Smooth muscle cell (in vitro differentiated cells): ENCODE measurements around the gene TRABD2A. TPM values are rescaled to one million over a fixed set of nuclear protein-coding genes. Genes with fewer than 3 reads are reported as not detected.

Experiments
- DNase-seq: peaks from one replicate; lab custom pipeline; 2025; ENCODE audit not compliant: unreplicated experiment; lab: John Stamatoyannopoulos, UW
- H2AFZ ChIP-seq: fragments of 200-600 bp; sonication (generic); 2 replicates; pipeline ENCODE4 v1.6.0; 2016; ENCODE audit warnings: antibody characterized with exemption, low read depth, mild to moderate bottlenecking
- H3F3A ChIP-seq: fragments of 200-600 bp; sonication (generic); 2 replicates; pipeline ENCODE4 v1.6.0; 2017; ENCODE audit warnings: antibody characterized with exemption, low read depth
- H3K27ac ChIP-seq: fragments of 200-600 bp; sonication (generic); 2 replicates; pipeline ENCODE4 v1.5.1; 2016; ENCODE audit warnings: low read depth, mild to moderate bottlenecking
- H3K27me3 ChIP-seq: fragments of 200-600 bp; sonication (generic); 2 replicates; pipeline ENCODE4 v1.6.1; 2016; ENCODE audit warnings: low read depth, mild to moderate bottlenecking
- H3K36me3 ChIP-seq: fragments of 200-600 bp; sonication (generic); 2 replicates; pipeline ENCODE4 v1.5.1; 2016; ENCODE audit warnings: low read depth
- H3K4me1 ChIP-seq: fragments of 200-600 bp; sonication (generic); 2 replicates; pipeline ENCODE4 v1.5.1; 2016; ENCODE audit warnings: low read depth
- H3K4me2 ChIP-seq: fragments of 200-600 bp; sonication (generic); 2 replicates; pipeline ENCODE4 v1.6.0; 2016; ENCODE audit warnings: mild to moderate bottlenecking
- H3K4me3 ChIP-seq: fragments of 200-600 bp; sonication (generic); 2 replicates; pipeline ENCODE4 v1.5.1; 2016; ENCODE audit warnings: mild to moderate bottlenecking
- H3K79me2 ChIP-seq: fragments of 200-600 bp; sonication (generic); 2 replicates; pipeline ENCODE4 v1.6.0; 2016; ENCODE audit warnings: low read depth, mild to moderate bottlenecking
- H3K9ac ChIP-seq: fragments of 200-600 bp; sonication (generic); 2 replicates; pipeline ENCODE4 v1.6.0; 2016; ENCODE audit warnings: low read depth
- H3K9me3 ChIP-seq: fragments of 200-600 bp; sonication (generic); replicated peaks from 2 replicates; pipeline ENCODE4 v1.5.1; 2016; ENCODE audit warnings: low read depth
- H4K20me1 ChIP-seq: fragments of 200-600 bp; sonication (generic); 2 replicates; pipeline ENCODE4 v1.6.0; 2016; ENCODE audit warnings: low read depth
- WGBS: methylation state at CpG from one replicate; pipeline ENCODE4 v1.1.7; 2016; ENCODE audit warnings: low lambda C conversion rate; 5-methylcytosine and 5-hydroxymethylcytosine counted together
- polyA plus RNA-seq: library from polyadenylated mRNA; unstranded; fragments of >200 nt; fragmentation: Nextera tagmentation; extraction: Ambion mirVana; gene quantifications from 2 replicates; pipeline ENCODE4 v1.2.1, GENCODE V29; 2016
- total RNA-seq: library from RNA; depleted of rRNA; stranded (reverse); fragments of >200 nt; gene quantifications from 2 replicates; pipeline ENCODE4 v1.2.3, GENCODE V29; 2014
- TF ChIP-seq, protein P1 (sequence below): fragments of 200-600 bp; sonication (generic); IDR thresholded peaks from 2 replicates; pipeline ENCODE4 v1.5.1; 2017; ENCODE audit warnings: borderline replicate concordance, mild to moderate bottlenecking, antibody characterized with exemption; ENCODE audit not compliant: insufficient read depth, poor library complexity, severe bottlenecking

TRABD2A gene
- total and polyA plus RNA-seq, 2 experiments from 2014 or later, result 0.11 TPM; not detected in 1

DNA sequence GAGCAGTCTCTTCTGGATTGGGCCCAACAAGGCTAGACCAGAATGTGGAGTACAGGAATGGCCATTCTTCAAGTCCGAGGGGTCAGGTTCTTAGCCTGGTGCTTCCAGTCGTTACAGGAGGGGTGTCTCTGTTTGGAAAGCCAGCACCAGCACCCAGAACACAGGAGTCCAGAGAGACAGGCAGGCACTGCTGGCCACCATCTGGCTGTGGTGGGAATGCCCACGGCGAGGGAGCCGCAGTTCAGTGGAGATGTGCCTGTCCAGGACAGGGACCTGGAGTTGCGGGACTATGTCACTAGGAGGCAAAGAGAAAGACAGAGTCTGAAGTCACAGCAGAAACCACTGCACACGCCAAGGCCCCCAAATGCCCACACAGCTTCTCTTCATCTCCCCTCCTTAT lies 59.1 kb downstream of the TRABD2A start:
- H3K36me3 ChIP-seq, result no peaks in the 10 kb centered on the region
- TF ChIP-seq, protein P1, sequence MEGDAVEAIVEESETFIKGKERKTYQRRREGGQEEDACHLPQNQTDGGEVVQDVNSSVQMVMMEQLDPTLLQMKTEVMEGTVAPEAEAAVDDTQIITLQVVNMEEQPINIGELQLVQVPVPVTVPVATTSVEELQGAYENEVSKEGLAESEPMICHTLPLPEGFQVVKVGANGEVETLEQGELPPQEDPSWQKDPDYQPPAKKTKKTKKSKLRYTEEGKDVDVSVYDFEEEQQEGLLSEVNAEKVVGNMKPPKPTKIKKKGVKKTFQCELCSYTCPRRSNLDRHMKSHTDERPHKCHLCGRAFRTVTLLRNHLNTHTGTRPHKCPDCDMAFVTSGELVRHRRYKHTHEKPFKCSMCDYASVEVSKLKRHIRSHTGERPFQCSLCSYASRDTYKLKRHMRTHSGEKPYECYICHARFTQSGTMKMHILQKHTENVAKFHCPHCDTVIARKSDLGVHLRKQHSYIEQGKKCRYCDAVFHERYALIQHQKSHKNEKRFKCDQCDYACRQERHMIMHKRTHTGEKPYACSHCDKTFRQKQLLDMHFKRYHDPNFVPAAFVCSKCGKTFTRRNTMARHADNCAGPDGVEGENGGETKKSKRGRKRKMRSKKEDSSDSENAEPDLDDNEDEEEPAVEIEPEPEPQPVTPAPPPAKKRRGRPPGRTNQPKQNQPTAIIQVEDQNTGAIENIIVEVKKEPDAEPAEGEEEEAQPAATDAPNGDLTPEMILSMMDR, result no peak
- H3K79me2 ChIP-seq, result no peaks in the 10 kb centered on the region
- WGBS, result 94% methylated on average over 7 of the region's 7 CpGs
- H2AFZ ChIP-seq, result no peak overlapping the region
- no peak overlapping the region for H3K9ac ChIP-seq
- H3F3A ChIP-seq, result no peaks in the 10 kb centered on the region
- DNase-seq, result no peak
- no peak overlapping the region for H3K4me2 ChIP-seq
- no peak overlapping the region for H3K4me3 ChIP-seq
- H3K27ac ChIP-seq, result no peak overlapping the region
- H3K27me3 ChIP-seq, result no peaks in the 10 kb centered on the region
- H3K4me1 ChIP-seq, result no peaks in the 10 kb centered on the region
- H4K20me1 ChIP-seq, result no peaks in the 10 kb centered on the region
- no peaks in the 10 kb centered on the region for H3K9me3 ChIP-seq

DNA sequence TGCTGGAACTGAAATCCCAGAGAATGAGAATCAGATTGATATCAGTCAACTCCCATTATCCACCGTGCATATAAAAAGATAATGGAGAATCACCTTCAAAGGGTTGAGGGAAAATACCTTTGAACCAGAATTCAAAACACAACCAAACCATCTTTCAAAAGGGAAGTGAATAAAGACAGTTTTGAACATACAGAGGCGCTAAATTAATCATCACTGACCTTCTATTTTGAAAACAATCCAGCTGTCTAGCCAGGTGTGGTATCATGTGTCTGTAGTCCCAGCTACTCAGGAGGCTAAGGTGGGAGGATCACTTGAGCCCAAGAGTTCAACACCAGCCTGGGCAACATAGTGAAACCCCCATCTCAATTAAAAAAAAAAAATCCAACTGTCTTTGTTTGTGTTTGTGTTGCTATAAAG lies 63.6 kb downstream of the TRABD2A start:
- Histone ChIP-seq H3K4me2 (no peak overlapping the region), H3K4me1 (no peaks in the 10 kb centered on the region), H3K9ac (no peak overlapping the region), H3F3A (no peaks in the 10 kb centered on the region), H3K36me3 (no peaks in the 10 kb centered on the region), H3K79me2 (no peaks in the 10 kb centered on the region), H3K4me3 (no peak overlapping the region), H4K20me1 (no peaks in the 10 kb centered on the region), H2AFZ (no peak overlapping the region), H3K27ac (no peak overlapping the region), H3K9me3 (no peaks in the 10 kb centered on the region), H3K27me3 (no peaks in the 10 kb centered on the region)
- TF ChIP-seq, protein P1, result no peak
- DNase-seq, result no peak
- 94% methylated on average over 2 of the region's 2 CpGs for WGBS

DNA sequence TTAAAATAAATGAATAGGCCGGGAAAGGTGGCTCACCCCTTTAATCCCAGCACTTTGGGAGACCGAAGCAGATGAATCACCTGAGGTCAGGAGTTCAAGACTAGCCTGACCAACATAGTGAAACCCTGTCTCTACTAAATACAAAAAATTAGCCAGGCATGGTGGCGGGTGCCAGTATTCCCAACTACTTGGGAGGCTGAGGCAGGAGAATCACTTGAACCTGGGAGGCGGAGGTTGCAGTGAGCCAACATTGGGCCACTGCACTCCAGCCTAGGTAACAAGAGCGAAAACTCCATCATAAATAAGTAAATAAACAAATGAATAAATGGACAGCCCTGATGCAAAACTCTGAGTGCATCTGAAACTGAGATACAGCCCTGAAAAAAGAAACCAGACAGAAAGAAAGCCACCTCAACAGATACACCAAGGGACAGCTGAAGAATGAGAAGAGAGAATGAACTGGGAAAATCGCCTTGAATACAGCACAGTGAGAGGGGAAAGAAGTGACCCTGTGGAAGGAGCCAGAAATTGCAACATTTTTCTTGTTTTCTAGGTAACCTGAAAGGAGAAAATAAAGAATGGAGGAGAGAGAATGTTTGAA lies 64.4 kb downstream of the TRABD2A start:
- H3K4me2 ChIP-seq, result no peak overlapping the region
- TF ChIP-seq, protein P1, result no peak

DNA sequence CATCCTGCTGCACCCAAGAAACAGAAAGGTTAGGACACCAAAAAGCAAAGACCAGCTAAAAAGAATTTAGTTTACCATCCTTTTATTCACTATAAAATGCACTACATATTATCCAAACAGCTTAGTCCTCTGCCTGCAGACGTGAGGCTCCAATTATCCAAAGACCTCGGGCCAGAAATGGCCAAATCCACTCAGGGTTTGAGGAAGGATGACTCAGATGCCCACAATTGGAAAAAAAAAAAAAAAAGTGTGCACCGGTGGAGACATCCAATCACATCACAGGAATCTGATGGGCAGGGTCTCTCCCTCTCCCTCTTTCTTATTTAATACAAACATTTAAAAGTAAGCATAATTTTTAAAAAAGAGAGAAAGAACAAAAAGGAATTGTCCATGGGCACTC lies 65.7 kb downstream of the TRABD2A start:
- H3K4me1 ChIP-seq, result no peaks in the 10 kb centered on the region
- no peak for DNase-seq
- TF ChIP-seq, protein P1, result no peak
- WGBS, result 32% methylated on average over 3 of the region's 3 CpGs
- H3K27ac ChIP-seq, result no peak overlapping the region
- H3F3A ChIP-seq, result no peaks in the 10 kb centered on the region
- H3K9ac ChIP-seq, result no peak overlapping the region
- no peaks in the 10 kb centered on the region for H3K9me3 ChIP-seq
- H2AFZ ChIP-seq, result no peak overlapping the region
- no peak overlapping the region for H3K4me2 ChIP-seq
- no peaks in the 10 kb centered on the region for H4K20me1 ChIP-seq
- H3K79me2 ChIP-seq, result no peaks in the 10 kb centered on the region
- no peaks in the 10 kb centered on the region for H3K27me3 ChIP-seq
- H3K36me3 ChIP-seq, result no peaks in the 10 kb centered on the region
- H3K4me3 ChIP-seq, result no peak overlapping the region

More for the DNA sequence above, 64.4 kb downstream of the TRABD2A start:
- Histone ChIP-seq H3K27ac (no peak overlapping the region), H3K9me3 (no peaks in the 10 kb centered on the region), H3K4me1 (no peaks in the 10 kb centered on the region), H3K9ac (no peak overlapping the region), H4K20me1 (no peaks in the 10 kb centered on the region), H3F3A (no peaks in the 10 kb centered on the region), H2AFZ (no peak overlapping the region), H3K36me3 (no peaks in the 10 kb centered on the region), H3K4me3 (no peak overlapping the region), H3K79me2 (no peaks in the 10 kb centered on the region), H3K27me3 (no peaks in the 10 kb centered on the region)
- DNase-seq, result no peak
- WGBS, result 93% methylated on average over 6 of the region's 6 CpGs
